Endodermal cell (in vitro differentiated cells): Measurements from ENCODE around the gene CNFN. TPM values are rescaled to one million over a fixed set of nuclear protein-coding genes. Genes with fewer than 3 reads are reported as not detected.
"Not testable (repeated sequence)": the region's sequence is repeated elsewhere in the genome, so short reads cannot be mapped to it uniquely, and the experiment has no call there.

Experiments used
- DNase-seq: peaks from one replicate; pipeline ENCODE4 v3.0.0-alpha.2; 2017
- H3K27ac ChIP-seq: 2 replicates; pipeline ENCODE4 v1.5.1; 2013; ENCODE audit warnings: mild to moderate bottlenecking, low read depth, low read length, moderate library complexity
- H3K27me3 ChIP-seq: 2 replicates; pipeline ENCODE4 v1.6.1; 2013; ENCODE audit warnings: mild to moderate bottlenecking, low read length, moderate library complexity; ENCODE audit not compliant: insufficient read depth, control insufficient read depth, poor library complexity, severe bottlenecking
- H3K36me3 ChIP-seq: 2 replicates; pipeline ENCODE4 v1.7.0; 2013; ENCODE audit warnings: mild to moderate bottlenecking, low read length, moderate library complexity; ENCODE audit not compliant: control insufficient read depth, insufficient read depth
- H3K4me1 ChIP-seq: one replicate; pipeline ENCODE4 v1.7.0; 2013; ENCODE audit warnings: low read length; ENCODE audit not compliant: control insufficient read depth, insufficient read depth
- H3K4me3 ChIP-seq: 2 replicates; pipeline ENCODE4 v1.5.1; 2013; ENCODE audit warnings: mild to moderate bottlenecking, low read length, moderate library complexity
- H3K9ac ChIP-seq: 2 replicates; pipeline ENCODE4 v1.6.1; 2013; ENCODE audit warnings: mild to moderate bottlenecking, low read length, moderate library complexity; ENCODE audit not compliant: poor library complexity, severe bottlenecking; ENCODE audit errors: extremely low read depth
- H3K9me3 ChIP-seq: 2 replicates; pipeline ENCODE4 v1.6.1; 2013; ENCODE audit warnings: mild to moderate bottlenecking, low read length, moderate library complexity; ENCODE audit not compliant: control insufficient read depth
- H3K27ac Mint-ChIP-seq: 2 replicates; pipeline ENCODE4 v1.8.0; 2020; ENCODE audit warnings: mixed read lengths
- H3K27me3 Mint-ChIP-seq: 2 replicates; pipeline ENCODE4 v1.8.0; 2021; ENCODE audit warnings: mild to moderate bottlenecking, mixed read lengths; ENCODE audit not compliant: insufficient read depth
- H3K36me3 Mint-ChIP-seq: 2 replicates; pipeline ENCODE4 v1.8.0; 2020; ENCODE audit warnings: low read depth, mixed read lengths
- H3K4me1 Mint-ChIP-seq: 2 replicates; pipeline ENCODE4 v1.8.0; 2020; ENCODE audit warnings: mixed read lengths
- H3K4me3 Mint-ChIP-seq: 2 replicates; pipeline ENCODE4 v1.8.0; 2020; ENCODE audit warnings: mild to moderate bottlenecking, moderate library complexity, mixed read lengths
- H3K9me3 Mint-ChIP-seq: 2 replicates; pipeline ENCODE4 v1.8.0; 2020; ENCODE audit warnings: mild to moderate bottlenecking, mixed read lengths
- WGBS, 2 experiments: methylation state at CpG; one replicate each; pipeline versions ENCODE4 v1.1.5 to v1.1.7; 2013; ENCODE audit warnings: missing lambda C conversion rate in 2 of 2, mixed read lengths in 1 of 2; ENCODE audit not compliant: insufficient coverage in 1 of 2, insufficient read length in 1 of 2; 5-methylcytosine and 5-hydroxymethylcytosine counted together
- microRNA-seq: library from miRNA; unstranded; fragments of <30 nt; microRNA quantifications from one replicate; pipeline ENCODE4 v1.2.0, GENCODE V29; 2020; ENCODE audit warnings: borderline microRNAs expressed
- total RNA-seq, 2 donors: library from RNA; stranded (reverse); fragmentation: NEBNext Ultra II Directional in 1 of 2; extraction: Animal tissue kit (Norgen Biotek cat#: 25700) in 1 of 2; gene quantifications; 2 replicates in 1 of 2; 3 replicates in 1 of 2; pipeline ENCODE4 v1.2.1, GENCODE V29; 2021
- TF ChIP-seq, protein P1 (sequence below): fragments of 200-600 bp; sonication (generic); conservative IDR thresholded peaks from 2 replicates; pipeline ENCODE4 v1.5.0; 2021; ENCODE audit warnings: antibody characterized with exemption, mild to moderate bottlenecking

The CNFN gene
- total RNA-seq, 2 donors from 2014 or later: 5.0 to 6.6 TPM

DNA sequence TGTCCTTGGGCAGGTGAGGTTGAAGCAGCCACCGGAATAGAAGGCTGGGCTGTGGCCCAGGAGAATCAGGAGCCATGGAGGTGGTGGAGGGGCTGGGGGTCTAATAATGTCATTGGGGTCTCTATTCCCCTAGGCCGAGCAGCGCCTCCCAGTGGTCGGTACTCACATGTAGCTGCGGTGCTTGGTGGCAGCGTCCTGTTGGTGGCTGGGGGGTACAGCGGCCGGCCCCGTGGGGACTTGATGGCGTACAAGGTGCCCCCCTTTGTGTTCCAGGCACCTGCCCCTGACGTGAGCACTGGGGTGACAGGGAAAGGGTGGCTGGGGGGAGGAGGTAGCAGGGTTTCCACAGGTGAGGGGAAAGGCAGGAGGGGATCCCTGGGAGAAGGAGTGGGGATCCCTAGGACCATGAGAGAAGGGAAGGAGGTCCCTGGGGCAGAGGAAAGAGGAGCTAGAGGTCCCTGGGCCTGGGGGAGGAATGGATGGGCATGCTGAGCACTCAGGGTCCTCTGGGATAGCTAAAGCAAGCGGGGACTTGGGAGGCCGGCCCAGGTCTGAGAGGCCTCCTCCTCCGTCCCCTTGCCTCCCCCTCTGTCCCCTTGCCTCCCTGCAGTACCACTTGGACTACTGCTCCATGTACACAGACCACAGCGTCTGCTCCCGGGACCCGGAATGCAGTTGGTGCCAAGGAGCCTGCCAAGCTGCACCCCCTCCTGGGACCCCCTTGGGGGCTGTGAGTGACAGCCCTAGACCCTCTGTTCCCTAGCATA is 46.6 kb downstream of the CNFN start:
- H3K27me3 Mint-ChIP-seq: no peaks in the 10 kb centered on the region
- H3K36me3 ChIP-seq: peaks cover 27% of the 10 kb centered on the region
- peak; percentile 79 for DNase-seq

DNA sequence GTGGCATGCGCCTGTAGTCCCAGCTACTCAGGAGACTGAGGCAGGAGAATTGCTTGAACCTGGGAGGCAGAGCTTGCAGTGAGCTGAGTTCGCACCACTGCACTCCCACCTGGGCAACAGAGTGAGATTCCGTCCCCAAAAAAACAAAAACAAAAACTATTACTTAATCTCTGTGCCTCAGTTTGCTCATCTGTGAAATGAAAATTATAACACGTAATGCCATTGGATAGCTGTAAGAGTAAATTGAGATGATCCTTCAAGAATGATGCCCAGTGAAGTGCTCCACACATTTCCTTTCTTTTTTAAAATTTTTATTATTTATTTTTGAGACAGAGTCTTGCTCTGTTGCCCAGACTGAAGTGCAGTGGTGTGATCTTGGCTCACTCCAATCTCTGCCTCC is 50.2 kb downstream of the CNFN start:
- H3K4me3 ChIP-seq, H3K27ac ChIP-seq, H3K4me1 ChIP-seq, H3K27me3 Mint-ChIP-seq, H3K4me3 Mint-ChIP-seq, H3K27me3 ChIP-seq, H3K27ac Mint-ChIP-seq, H3K9me3 ChIP-seq, DNase-seq, H3K4me1 Mint-ChIP-seq, H3K9ac ChIP-seq, H3K9me3 Mint-ChIP-seq: not testable (repeated sequence)
- WGBS, 2 experiments: 75 to 95% methylated on average over 1 to 4 of the region's 4 CpGs
- H3K36me3 ChIP-seq: peaks cover 19% of the 10 kb centered on the region
- H3K36me3 Mint-ChIP-seq: peaks cover 32% of the 10 kb centered on the region

More for the DNA sequence above, 46.6 kb downstream of the CNFN start:
- Mint-ChIP-seq H3K36me3 (peaks cover 48% of the 10 kb centered on the region), H3K4me3 (no peak overlapping the region), H3K4me1 (no peaks in the 10 kb centered on the region), H3K27ac (no peak overlapping the region), H3K9me3 (no peaks in the 10 kb centered on the region)
- Histone ChIP-seq H3K9ac (no peak overlapping the region), H3K4me1 (no peaks in the 10 kb centered on the region), H3K27me3 (no peaks in the 10 kb centered on the region), H3K4me3 (no peak overlapping the region), H3K27ac (no peak overlapping the region), H3K9me3 (no peaks in the 10 kb centered on the region)
- TF ChIP-seq, protein P1, sequence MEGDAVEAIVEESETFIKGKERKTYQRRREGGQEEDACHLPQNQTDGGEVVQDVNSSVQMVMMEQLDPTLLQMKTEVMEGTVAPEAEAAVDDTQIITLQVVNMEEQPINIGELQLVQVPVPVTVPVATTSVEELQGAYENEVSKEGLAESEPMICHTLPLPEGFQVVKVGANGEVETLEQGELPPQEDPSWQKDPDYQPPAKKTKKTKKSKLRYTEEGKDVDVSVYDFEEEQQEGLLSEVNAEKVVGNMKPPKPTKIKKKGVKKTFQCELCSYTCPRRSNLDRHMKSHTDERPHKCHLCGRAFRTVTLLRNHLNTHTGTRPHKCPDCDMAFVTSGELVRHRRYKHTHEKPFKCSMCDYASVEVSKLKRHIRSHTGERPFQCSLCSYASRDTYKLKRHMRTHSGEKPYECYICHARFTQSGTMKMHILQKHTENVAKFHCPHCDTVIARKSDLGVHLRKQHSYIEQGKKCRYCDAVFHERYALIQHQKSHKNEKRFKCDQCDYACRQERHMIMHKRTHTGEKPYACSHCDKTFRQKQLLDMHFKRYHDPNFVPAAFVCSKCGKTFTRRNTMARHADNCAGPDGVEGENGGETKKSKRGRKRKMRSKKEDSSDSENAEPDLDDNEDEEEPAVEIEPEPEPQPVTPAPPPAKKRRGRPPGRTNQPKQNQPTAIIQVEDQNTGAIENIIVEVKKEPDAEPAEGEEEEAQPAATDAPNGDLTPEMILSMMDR: peak; percentile 75
- WGBS, 2 experiments: 89 to 90% methylated on average over 9 to 17 of the region's 17 CpGs

DNA sequence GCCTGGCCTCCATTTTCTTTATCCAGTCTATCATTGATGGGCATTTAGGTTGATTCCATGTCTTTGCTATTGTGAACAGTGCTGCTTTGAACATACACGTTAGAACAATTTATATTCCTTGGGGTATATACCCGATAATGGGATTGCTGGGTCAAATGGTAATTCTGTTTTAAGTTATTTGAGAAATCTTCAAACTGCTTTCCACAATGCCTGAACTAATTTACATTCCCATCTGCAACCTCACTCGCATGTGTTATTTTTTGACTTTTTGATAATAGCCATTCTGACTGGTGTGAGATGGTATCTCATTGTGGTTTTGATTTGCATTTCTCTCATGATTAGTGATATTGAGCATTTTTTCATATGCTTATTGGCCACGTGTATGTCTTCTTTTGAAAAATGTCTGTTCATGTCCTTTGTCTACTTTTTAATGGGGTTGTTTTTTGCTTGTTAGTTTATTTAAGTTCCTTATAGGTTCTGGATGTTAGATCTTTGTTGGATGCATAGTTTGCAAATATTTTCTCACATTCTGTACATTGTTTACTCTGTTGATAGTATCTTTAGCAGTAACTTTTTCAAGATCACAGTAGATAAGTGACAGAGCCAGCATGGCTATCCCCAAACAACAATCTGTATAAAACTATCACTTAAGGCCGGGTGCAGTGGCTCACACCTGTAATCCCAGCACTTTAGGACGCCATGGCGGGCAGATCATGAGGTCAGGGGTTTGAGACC is 50.8 kb downstream of the CNFN start:
- H3K36me3 Mint-ChIP-seq: peaks cover 29% of the 10 kb centered on the region
- not testable (repeated sequence) for H3K27ac ChIP-seq, H3K4me1 ChIP-seq, H3K27me3 Mint-ChIP-seq, H3K27me3 ChIP-seq, H3K4me1 Mint-ChIP-seq, H3K4me3 ChIP-seq, H3K9ac ChIP-seq, H3K4me3 Mint-ChIP-seq, H3K9me3 ChIP-seq, H3K9me3 Mint-ChIP-seq, H3K27ac Mint-ChIP-seq, DNase-seq
- peaks cover 15% of the 10 kb centered on the region for H3K36me3 ChIP-seq
- WGBS, 2 experiments: 89 to 94% methylated on average over 3 to 7 of the region's 7 CpGs

Small RNA genes lying within 50 kb of the gene (microRNA-seq; reads per million reads assigned to microRNA genes)
- gene MIR8077: not detected

Other genes with a start within 250 kb of the CNFN start
- 10 to 100 TPM; 25.8 to 28.0 TPM for gene DEDD2, start 172.6 kb downstream of the CNFN start, total RNA-seq
- 10 to 100 TPM; 15.7 to 16.0 TPM for gene ZNF526, start 170.0 kb downstream of the CNFN start, total RNA-seq
- 10 to 100 TPM; 52.6 to 55.1 TPM for gene GSK3A, start 147.7 kb downstream of the CNFN start, total RNA-seq
- gene ERF, start 135.2 kb downstream of the CNFN start, total RNA-seq: 100 to 1,000 TPM; 106 to 138 TPM
- gene CIC, start 121.0 kb downstream of the CNFN start, total RNA-seq: 10 to 100 TPM; 48.6 to 57.6 TPM
- 1 to 10 TPM; 1.4 to 2.7 TPM for gene PRR19, start 88.2 kb downstream of the CNFN start, total RNA-seq
- 10 to 100 TPM; 63.0 to 70.2 TPM for gene PAFAH1B3, start 87.7 kb downstream of the CNFN start, total RNA-seq
- gene TMEM145, start 77.0 kb downstream of the CNFN start, total RNA-seq: under 1 TPM; 0.38 to 0.42 TPM
- 10 to 100 TPM; 48.0 to 51.4 TPM for gene MEGF8, start 64.7 kb downstream of the CNFN start, total RNA-seq
- 1 to 10 TPM; 5.9 to 8.1 TPM for gene LIPE, start 37.1 kb upstream of the CNFN start, total RNA-seq
- gene CXCL17, start 52.6 kb upstream of the CNFN start, total RNA-seq: under 1 TPM in 1 of 2 donors, not detected in 1; 0.37 TPM
- gene CEACAM1, start 138.2 kb upstream of the CNFN start, total RNA-seq: 1 to 10 TPM; 1.0 to 1.5 TPM
- not detected for gene CEACAM8, start 204.6 kb upstream of the CNFN start, total RNA-seq